Right cardiac atrium (tissue), 5 donors: ENCODE results near the gene SNX20. TPM values are rescaled to one million over a fixed set of nuclear protein-coding genes. Genes with fewer than 3 reads are reported as not detected.

Experiments used
- ATAC-seq, 2 donors: fragments of 200-7000 bp; cut with Tn5 transposase; one replicate each; pipeline versions ENCODE4 v1.8.0 to v1.9.1; 2020; ENCODE audit warnings: moderate library complexity in 2 of 2, mild to moderate bottlenecking in 1 of 2
- DNase-seq, 3 donors: peaks; one replicate each; pipeline ENCODE4 v3.0.0-alpha.2; 2020
- H3K27ac ChIP-seq: one replicate; pipeline ENCODE4 v1.5.1; 2013; ENCODE audit warnings: mild to moderate bottlenecking, low read length, control low read depth, moderate library complexity
- H3K27me3 ChIP-seq: one replicate; pipeline ENCODE4 v1.6.1; 2013; ENCODE audit not compliant: control insufficient read depth, insufficient read depth
- H3K4me1 ChIP-seq: one replicate; pipeline ENCODE4 v1.6.1; 2013; ENCODE audit warnings: low read length; ENCODE audit not compliant: control insufficient read depth, insufficient read depth
- H3K4me3 ChIP-seq: one replicate; pipeline ENCODE4 v1.5.1; 2013; ENCODE audit warnings: low read length, control low read depth
- H3K9me3 ChIP-seq: one replicate; pipeline ENCODE4 v1.6.1; 2013; ENCODE audit warnings: low read length; ENCODE audit not compliant: control insufficient read depth
- WGBS: extraction: QIAGEN DNeasy Blood & Tissue Kit; methylation state at CpG from one replicate; pipeline ENCODE4 v1.1.7; 2013; 5-methylcytosine and 5-hydroxymethylcytosine counted together
- intact Hi-C, 4 donors: fragments of 100-400 bp; cut with DNase I; formaldehyde crosslinking; loops; one replicate each; pipeline versions ENCODE4 v1.11.0 to v1.14.0; 2022 to 2023
- polyA plus RNA-seq: library from polyadenylated mRNA; stranded (reverse); fragments of 200-250 nt; gene quantifications from one replicate; pipeline ENCODE4 v1.2.3, GENCODE V29; 2013
- total RNA-seq, 4 donors: library from RNA; stranded (reverse); fragmentation: NEBNext Ultra II Directional; extraction: Animal tissue kit (Norgen Biotek cat#: 25700); gene quantifications; one replicate each; pipeline ENCODE4 v1.2.1, GENCODE V29; 2021
- donor health status: healthy with polysubstance abuse.
- donor health status: DM: no; HTN: yes; CAD: no.
- donor health status: DM: no; HTN: no; CAD: no.
- donor health status: DM: no; HTN: yes; CAD: no; lungs with severe emphysema.
- donor health status: DM: yes; HTN: yes; CAD: no.

SNX20 gene
- total and polyA plus RNA-seq, 5 donors: 0.34 to 1.7 (median 1.3) TPM

DNA sequence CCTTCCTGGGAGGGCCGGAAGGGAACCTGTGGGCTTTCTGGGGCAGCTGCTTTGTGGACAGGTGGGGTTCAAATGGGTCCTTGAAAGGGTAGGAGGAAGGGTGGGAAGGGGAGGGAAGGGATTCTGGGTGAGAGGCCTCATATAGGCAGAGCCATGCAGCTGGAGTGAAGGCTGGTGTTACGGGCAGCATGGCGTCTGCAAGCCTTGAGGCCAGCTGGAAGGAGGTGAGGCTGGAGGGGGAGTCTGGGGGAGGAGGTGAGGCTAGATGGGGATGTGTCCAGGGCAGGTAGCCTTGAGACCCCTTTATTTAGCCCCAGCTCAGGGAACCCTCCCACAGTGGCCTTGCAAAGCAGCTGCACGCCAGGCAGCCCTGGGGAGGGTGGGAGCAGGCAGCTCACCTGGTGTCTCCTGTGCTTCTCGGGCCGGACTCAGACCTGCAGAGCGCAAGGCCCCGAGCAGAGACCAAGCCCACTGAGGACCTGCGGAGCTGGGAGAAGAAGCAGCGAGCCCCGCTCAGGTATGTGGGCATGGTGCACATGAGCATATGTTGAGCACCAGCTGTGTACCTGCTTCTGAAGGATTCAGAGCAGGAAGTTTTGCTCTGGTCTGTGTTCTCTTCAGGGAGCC is 50.6 kb downstream of the SNX20 start:
- ATAC-seq: no peak
- Histone ChIP-seq H3K4me1 (peaks cover 2% of the 10 kb centered on the region), H3K27me3 (no peaks in the 10 kb centered on the region), H3K4me3 (no peak overlapping the region), H3K9me3 (no peaks in the 10 kb centered on the region), H3K27ac (no peak overlapping the region)
- 93% methylated on average over 11 of the region's 11 CpGs for WGBS
- peak in 1 of 3 donors; percentile 33 for DNase-seq
- intact Hi-C loops: no loop called here

DNA sequence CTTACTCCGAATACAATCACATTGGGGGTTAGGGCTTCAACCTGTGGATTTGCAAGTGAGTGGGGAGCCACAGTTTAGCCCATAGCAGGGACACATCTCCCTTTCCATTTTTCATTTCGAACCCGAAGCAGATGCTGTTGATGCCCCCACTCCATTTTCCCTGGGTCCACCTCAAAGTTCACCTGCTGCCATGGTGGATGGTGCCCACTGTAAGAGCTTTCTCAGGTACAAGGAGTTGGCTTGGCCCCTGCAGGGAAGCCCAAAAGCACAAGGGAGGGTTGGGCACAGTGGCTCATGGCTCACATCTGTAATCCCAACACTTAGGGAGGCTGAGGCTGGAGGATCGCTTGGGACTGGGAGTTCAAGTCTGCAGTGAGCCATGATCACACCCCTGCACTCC is 51.8 kb downstream of the SNX20 start:
- H3K27ac ChIP-seq: no peak overlapping the region
- DNase-seq (peak in 1 of 3 donors; percentile 6), ATAC-seq (no peak)
- H3K9me3 ChIP-seq: no peaks in the 10 kb centered on the region
- H3K4me1 ChIP-seq: peaks cover 2% of the 10 kb centered on the region
- H3K27me3 ChIP-seq: no peaks in the 10 kb centered on the region
- intact Hi-C loops: loop anchor here in 1 of 4 donors (10.0 kb wide), 1 partner anchor 255 kb away; no protein-coding TSS in a partner anchor
- H3K4me3 ChIP-seq: no peak overlapping the region
- 82% methylated on average over 4 of the region's 4 CpGs for WGBS

DNA sequence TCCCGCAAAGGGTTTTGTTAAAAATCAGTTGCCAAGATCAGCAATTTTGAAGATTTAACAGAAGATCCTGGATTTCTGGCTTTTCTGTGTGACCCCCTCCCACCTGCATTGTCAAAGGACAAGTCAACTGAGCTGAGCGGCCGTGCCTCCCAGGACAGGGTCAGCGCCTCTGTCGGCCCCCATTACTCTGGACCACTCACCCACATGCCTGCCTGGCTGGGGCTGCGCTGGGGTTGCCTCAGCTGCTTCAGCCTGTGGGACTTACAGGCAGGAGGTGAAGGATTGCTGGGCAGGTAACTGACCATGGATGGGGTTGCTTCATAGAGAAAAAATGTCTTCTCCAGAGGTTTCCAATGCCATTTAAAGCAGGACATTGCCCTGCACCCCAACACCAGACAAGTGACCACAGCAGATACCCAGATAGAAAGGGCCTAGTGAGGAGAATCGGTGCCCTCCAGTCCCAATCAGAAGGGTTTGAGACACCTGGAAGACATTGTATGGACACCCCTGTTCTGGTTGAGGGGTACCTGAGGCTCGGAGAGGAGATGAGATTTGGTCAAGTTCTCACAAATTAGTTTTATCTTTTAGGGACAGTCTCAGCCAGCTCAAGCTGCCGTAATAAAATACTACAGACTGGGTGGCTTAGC is 52.8 kb downstream of the SNX20 start:
- H3K27me3 ChIP-seq: no peaks in the 10 kb centered on the region
- H3K4me1 ChIP-seq: peaks cover 2% of the 10 kb centered on the region
- H3K9me3 ChIP-seq: no peaks in the 10 kb centered on the region
- intact Hi-C loops: loop anchor here in 1 of 4 donors (10.0 kb wide), 1 partner anchor 253 kb away; no protein-coding TSS in a partner anchor
- ATAC-seq (no peak), DNase-seq (peak in 1 of 3 donors; percentile 35)
- 97% methylated on average over 9 of the region's 9 CpGs for WGBS
- no peak overlapping the region for H3K4me3 ChIP-seq
- H3K27ac ChIP-seq: no peak overlapping the region

DNA sequence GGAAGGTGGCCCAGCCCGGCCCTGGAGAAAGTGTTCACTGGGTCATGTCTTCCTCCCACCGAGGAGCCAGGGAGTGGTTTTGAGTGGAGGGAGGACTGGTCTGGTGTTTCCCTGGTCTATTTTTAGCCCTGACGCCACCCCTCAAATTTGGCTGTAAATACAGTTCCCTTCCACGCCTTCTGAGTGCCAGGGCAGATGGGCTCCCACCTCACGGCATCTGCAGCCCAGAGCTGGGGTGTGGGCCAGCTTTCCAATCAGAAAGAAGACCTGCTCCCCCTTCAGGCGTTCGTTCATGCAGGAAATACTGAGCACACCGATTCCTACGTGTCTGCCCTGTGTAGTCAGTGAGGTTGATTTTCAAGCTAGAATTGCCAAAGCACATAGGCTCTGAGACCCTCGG is 53.7 kb downstream of the SNX20 start:
- 9% methylated on average over 10 of the region's 10 CpGs for WGBS
- Histone ChIP-seq H3K4me1 (peaks cover 2% of the 10 kb centered on the region), H3K27me3 (no peaks in the 10 kb centered on the region), H3K27ac (no peak overlapping the region), H3K4me3 (no peak overlapping the region), H3K9me3 (no peaks in the 10 kb centered on the region)
- ATAC-seq: peak; percentile 70 to 72
- DNase-seq: peak; percentile 61 to 82 (median 74)
- intact Hi-C loops: loop anchor here in 1 of 4 donors (10.0 kb wide), 1 partner anchor 253 kb away; no protein-coding TSS in a partner anchor

DNA sequence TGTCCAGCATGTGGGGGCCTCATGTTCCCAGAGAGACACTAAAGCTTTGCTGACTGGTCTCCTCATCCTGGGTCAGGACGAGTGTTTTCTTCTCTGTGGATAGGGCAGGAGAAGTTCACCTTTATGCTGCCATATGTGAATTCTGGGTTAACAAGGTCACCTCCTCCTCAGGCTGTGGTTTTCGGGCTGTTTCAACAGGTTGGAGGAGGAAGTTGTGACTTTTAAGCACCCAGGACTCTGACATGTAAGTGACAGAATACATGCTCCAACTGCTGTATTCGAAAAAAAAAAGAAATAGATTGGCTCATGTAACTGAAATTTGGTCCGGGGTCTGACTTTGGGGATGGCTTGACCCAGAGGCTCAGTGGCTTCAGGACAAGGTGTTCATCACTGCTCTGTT is 54.2 kb downstream of the SNX20 start:
- DNase-seq: no peak
- no peak for ATAC-seq
- WGBS: 47% methylated on average over 4 of the region's 4 CpGs
- no peak overlapping the region for H3K4me3 ChIP-seq
- no peak overlapping the region for H3K27ac ChIP-seq
- peaks cover 2% of the 10 kb centered on the region for H3K4me1 ChIP-seq
- intact Hi-C loops: loop anchor here in 1 of 4 donors (10.0 kb wide), 1 partner anchor 252 kb away; no protein-coding TSS in a partner anchor
- no peaks in the 10 kb centered on the region for H3K27me3 ChIP-seq
- H3K9me3 ChIP-seq: no peaks in the 10 kb centered on the region

DNA sequence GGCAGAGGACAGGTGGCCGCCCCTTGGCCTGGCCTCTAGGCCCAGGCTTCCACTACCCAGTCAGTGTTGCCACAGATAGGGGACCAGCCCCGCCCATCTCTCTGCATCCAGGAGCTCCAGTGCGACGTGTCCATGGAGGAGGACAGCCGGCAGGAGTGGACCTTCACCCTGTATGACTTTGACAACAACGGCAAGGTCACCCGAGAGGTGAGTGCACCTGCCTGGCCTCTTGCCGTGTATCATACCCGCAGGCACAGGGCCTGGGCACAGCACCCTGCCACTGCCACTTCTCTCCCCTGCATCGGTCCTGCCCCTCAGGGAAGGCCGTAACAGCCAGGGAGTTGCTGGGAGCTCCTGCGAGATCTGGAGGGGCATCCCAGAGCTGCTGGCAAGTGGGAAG is 55.7 kb downstream of the SNX20 start:
- intact Hi-C loops: loop anchor here in 1 of 4 donors (10.0 kb wide), 1 partner anchor 251 kb away; no protein-coding TSS in a partner anchor
- Histone ChIP-seq H3K27ac (no peak overlapping the region), H3K4me1 (peaks cover 2% of the 10 kb centered on the region)

DNA sequence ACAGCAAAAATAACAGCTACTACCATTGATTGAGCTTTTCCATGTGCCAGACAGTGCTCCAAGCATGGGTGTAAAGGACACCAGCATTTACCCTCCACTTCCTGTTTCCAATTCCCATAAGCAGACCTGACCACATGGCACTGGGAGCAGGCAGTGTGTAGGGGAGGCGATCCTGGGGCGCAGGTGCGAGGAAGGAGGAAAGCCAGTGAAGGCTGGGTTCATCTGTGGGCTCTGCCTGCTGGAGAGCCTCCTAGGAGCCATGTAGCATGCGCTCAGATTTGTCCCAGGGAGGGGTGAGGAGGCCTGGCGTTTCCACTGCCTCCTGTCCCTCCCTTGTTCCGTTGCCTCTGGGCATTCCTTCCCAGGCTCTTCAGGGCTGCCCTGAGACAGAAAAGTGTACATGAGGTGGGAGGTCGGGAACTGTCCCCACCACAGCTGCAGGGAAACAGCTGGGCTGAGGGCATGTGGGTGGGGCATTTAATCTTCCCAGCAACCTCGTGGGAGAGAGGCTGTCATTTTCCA is 56.6 kb downstream of the SNX20 start:
- no peak overlapping the region for H3K27ac ChIP-seq
- no peaks in the 10 kb centered on the region for H3K27me3 ChIP-seq
- H3K4me3 ChIP-seq: no peak overlapping the region
- WGBS: 77% methylated on average over 8 of the region's 8 CpGs
- H3K4me1 ChIP-seq: peaks cover 2% of the 10 kb centered on the region
- DNase-seq: peak in 2 of 3 donors; percentile 7 to 14
- intact Hi-C loops: loop anchor here in 1 of 4 donors (10.0 kb wide), 1 partner anchor 250 kb away; no protein-coding TSS in a partner anchor
- H3K9me3 ChIP-seq: no peaks in the 10 kb centered on the region
- ATAC-seq: no peak

More for the DNA sequence above, 55.7 kb downstream of the SNX20 start:
- 92% methylated on average over 12 of the region's 12 CpGs for WGBS
- ATAC-seq (no peak), DNase-seq (peak in 1 of 3 donors; percentile 40)
- H3K4me3 ChIP-seq: no peak overlapping the region
- H3K27me3 ChIP-seq: no peaks in the 10 kb centered on the region
- no peaks in the 10 kb centered on the region for H3K9me3 ChIP-seq

DNA sequence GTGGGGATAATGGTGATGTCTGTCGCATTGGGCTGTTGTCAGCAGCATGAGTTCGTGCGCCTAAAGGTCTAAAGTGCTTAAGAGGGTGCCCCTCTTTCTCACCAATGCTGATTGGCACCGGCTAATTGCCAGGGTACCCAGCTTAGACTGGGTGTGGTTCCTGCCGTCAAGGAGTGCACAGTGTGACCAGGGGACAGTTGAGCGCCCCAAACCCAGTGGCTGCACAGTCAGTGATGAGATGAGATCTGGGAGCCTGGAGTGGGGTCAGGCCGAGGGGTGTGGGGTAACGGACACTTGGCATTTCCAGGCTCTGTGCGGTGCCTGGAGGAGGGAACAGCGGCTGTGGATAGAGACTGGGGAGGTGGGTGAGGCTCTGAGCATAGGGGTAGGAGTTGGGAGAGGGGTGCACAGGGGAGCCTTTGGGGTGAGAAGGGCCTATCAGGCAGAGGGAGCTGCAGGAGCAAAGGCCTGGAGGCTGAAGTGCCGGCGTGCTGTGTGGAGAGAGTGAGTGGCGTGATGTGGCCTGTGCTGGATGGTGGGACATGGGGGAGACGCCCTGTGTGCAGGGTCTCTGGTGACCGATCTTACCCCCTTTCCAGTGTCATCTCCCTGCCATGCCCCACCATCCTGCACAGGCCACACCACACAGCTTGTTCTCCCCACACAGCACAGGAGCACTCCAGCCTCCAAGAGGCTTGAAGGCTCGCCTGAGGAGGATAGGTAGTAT is 58.3 kb downstream of the SNX20 start:
- H3K27me3 ChIP-seq: no peaks in the 10 kb centered on the region
- DNase-seq: peak in 2 of 3 donors; percentile 5 to 23
- intact Hi-C loops: loop anchor here in 1 of 4 donors (10.0 kb wide), 1 partner anchor 248 kb away; no protein-coding TSS in a partner anchor
- no peak for ATAC-seq
- no peak overlapping the region for H3K4me3 ChIP-seq
- peaks cover 2% of the 10 kb centered on the region for H3K4me1 ChIP-seq
- 91% methylated on average over 16 of the region's 16 CpGs for WGBS
- no peak overlapping the region for H3K27ac ChIP-seq
- H3K9me3 ChIP-seq: no peaks in the 10 kb centered on the region

DNA sequence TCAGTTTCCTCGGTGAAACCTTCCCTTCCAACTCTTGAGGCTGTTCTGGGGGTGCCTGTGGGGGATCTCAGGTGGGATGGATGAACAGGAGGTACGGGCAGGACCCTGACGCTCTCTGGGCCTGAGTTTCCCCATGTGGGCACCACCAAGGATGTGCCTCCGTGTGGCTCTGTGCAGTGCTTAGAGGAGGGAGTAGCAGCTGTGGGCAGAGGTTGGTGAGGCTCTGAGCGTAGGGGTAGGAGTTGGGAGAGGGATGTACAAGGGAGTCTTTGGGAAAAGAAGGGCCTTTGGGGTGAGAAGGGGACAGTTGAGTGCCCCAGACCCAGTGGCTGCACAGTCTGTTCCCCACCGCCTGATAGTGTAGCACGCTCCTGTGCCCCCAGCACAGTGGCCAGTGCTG is 59.1 kb downstream of the SNX20 start:
- no peak overlapping the region for H3K4me3 ChIP-seq
- DNase-seq (peak in 1 of 3 donors; percentile 13), ATAC-seq (no peak)
- no peaks in the 10 kb centered on the region for H3K4me1 ChIP-seq
- intact Hi-C loops: loop anchor here in 1 of 4 donors (10.0 kb wide), 1 partner anchor 247 kb away; no protein-coding TSS in a partner anchor
- no peaks in the 10 kb centered on the region for H3K27me3 ChIP-seq
- H3K9me3 ChIP-seq: no peaks in the 10 kb centered on the region
- 98% methylated on average over 7 of the region's 7 CpGs for WGBS
- H3K27ac ChIP-seq: no peak overlapping the region
